Suppressor macrophage (primary cell): ENCODE measurements around the gene CDC14B.
"Not testable (repeated sequence)": the region's sequence is repeated elsewhere in the genome, so short reads cannot be mapped to it uniquely, and the experiment has no call there.

Experiments
- DNase-seq, 4 experiments: peaks; one replicate each; pipeline ENCODE4 v3.0.0-alpha.2; 2020 to 2022

Gene CDC14B

GRCh38 chr9:96532173-96532572 is 87.5 kb downstream of the CDC14B start:
- DNase-seq = no peak

GRCh38 chr9:96524764-96525163 is 94.9 kb downstream of the CDC14B start:
- DNase-seq = no peak

DNA sequence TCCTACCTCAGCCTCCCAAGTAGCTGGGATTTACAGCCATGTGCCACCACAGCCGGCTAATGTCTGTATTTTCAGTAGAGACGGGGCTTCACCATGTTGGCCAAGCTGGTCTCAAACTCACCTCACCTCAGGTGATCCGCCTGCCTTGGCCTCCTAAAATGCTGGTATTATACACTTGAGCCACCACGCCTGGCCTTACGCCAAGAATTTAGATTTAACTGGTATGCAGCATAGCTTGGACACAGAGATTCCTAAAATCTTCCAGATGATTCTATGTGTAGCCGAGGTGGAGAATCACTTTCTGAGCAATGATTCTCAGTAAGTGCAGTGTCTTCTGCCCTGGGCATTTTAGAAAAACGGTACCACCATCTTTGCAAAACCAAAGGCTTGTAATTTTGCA is 95.6 kb downstream of the CDC14B start:
- no peak for DNase-seq

DNA sequence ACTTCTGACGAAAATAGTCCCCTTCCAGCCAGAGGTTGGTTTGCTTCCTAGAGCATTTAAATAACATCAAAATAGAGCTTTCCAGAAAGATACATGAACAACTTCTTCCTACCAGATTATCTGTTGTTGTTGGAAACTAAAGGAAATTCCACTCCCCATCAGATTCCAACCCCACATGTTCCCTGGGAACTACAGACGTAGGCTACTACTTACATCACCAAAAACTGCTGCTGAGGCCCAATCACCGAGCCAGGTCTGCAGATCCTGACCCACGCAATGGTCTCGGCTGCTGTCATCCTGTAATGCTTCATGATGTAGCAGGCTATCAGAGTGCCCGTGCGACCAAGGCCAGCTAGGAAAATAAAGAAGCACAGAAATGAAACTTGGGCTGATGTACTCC is 96.3 kb downstream of the CDC14B start:
- DNase-seq = no peak

- peak; percentile 9 to 50 (median 24) for DNase-seq
Observed at GRCh38 chr9:96522366-96522765, 97.3 kb downstream of the CDC14B start.

GRCh38 chr9:96519787-96520186 is 99.9 kb downstream of the CDC14B start:
- DNase-seq = no peak

DNA sequence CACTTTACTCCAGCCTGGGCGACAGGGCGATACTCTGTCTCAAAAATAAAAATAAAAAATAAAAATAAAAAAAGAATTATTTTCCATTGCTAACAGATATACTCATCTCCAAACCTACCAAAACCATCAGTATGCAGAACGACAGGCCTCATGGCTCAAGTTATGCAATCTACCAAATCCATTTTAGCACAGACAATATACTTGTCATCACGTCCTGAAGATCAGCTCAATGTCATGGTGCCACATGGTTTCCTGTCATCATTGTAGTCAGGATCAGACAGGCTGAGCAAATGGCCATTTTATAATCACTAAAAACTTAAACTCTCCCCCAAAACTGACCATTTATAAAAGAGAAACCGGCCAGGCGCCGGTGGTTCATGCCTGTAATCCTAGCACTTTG is 100.5 kb downstream of the CDC14B start:
- DNase-seq = no peak

- DNase-seq = no peak
Observed at GRCh38 chr9:96515621-96516470, 103.8 kb downstream of the CDC14B start.

DNA sequence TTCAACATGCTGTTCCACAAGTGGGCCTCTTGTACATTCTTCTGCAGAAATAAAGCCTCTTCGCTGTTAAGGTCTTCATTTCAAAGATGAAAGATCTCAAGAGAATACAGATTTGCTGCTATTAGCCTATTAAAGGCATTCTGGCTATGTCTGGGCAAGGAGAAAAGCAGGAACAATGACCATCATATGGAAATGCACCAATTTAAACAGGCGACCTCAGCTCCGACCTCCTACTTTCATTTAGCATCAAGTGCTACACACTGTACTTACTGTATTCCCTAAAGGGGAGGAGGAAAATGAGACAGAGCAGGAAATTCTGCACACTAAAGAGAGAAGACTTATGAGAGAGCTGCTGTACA is 104.9 kb downstream of the CDC14B start:
- DNase-seq = no peak

DNA sequence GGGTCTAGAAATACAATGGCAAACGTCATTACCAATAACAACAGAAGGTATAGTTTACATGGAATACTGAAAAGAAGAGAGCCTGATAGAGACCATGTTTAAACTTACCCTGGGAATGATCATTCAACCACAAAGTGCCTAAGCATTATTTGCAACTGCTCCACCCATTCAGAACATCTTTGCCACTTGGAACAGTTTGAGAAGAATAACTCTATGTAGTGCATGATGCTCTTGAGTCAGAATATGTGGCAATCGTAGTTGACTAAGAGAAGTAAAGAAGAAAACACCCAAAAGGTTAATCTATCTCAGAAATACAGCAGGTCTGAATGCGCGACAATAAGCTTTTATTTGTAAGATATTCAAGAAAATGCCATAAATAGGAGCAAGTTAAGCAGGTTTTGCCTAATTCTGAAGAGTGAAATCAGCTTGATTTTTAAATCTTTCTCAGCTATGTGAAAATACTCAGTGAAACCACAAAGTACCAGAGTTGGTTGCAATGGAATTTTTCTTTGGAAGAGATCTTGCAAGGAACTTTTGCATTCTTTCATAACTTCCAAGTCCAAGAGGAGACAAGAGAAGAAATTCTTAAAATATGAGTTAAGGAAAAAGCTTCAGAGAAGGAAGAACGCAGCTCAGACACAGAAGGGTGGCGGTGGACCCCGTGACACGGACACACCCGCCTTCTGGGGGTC is 105.4 kb downstream of the CDC14B start:
- DNase-seq = no peak

DNA sequence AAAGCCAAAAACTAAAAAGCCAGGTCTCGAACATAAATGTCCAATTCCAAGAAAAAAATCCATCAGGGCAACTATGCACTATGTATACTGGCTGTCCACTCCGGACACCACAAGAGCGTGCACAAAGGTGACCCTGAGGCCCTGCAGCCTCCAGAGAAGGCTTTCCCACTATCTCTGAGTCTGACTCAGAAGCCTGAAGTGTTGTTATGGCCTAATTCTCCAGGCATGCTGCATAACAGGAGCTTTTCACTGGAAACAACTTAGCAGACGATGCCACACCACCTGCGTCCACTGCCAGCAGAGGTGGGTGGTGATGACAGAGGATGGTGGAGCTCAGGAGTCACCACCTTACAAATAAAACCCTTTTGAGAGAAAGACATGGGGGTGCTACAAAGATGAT is 106.0 kb downstream of the CDC14B start:
- no peak for DNase-seq

- DNase-seq = no peak
Observed at GRCh38 chr9:96512240-96512639, 107.4 kb downstream of the CDC14B start.

DNA sequence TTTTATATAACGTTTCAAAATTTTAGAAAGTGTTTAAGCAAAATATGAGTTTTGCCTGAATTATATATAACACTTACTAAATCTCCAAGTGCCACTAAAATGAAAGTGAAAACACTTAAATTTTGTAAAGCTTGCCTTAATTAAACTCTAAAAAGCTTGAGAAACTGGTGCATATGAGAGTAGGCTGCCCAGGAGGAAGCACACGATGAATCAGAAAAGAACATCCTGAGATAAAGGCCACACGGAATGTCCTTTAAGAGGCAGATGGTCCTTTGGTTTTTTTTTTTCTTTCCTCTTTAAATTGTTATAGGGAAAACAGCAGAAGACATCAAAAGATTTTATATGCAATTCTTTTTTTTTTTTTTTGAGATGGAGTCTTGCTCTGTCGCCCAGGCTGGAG is 109.4 kb downstream of the CDC14B start:
- DNase-seq = no peak

DNA sequence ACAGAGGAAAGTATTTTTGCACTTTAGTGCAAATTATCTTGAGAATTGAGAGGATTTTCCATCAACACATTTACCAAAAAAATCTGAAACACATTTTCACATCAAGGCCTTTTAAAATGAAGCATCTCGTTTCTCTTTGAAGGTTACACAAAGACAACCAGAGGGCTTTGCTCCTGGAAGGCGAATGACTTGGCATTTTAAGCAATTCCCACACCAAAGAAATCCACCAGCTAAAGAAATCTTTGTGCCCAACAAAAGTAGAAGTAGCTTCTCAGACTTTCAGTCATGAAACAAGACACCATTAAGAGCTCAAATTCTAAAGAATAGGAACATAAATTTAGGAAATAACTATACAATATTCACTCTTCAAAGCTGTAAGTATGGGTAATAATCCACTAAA is 109.8 kb downstream of the CDC14B start:
- DNase-seq = no peak

GRCh38 chr9:96509026-96509425 is 110.6 kb downstream of the CDC14B start:
- no peak for DNase-seq

DNA sequence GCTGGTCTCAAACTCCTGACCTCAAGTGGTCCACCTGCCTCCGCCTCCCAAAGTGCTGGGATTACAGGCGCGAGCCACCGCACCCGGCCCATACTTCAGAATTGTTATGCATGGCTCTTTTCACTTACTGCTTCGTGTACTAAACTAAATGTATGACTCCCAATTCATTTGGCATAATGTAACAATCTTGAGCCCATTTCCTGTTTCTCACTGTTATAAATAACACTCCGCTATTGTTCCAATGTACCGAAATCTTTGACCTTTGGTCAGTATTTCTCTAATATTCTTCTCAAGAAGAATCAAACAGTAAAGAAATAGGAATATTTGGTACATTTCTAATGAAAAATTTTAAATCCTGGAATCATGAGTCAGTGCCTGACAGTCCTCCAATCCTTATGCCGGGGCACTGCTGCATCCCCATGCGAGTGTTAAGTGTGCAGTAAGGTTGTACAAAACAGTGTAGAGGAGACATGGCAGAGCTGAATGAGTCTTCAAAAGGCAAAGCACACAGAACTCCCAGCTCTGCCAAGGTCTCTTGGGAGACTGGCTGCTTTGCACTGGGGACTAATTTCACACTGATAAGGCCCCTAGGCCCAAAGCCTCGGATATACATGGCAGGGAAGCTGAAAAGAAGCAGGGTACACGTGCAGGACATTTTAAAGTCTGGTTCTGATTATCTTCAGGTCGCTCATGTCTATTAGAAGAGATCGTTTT is 111.3 kb downstream of the CDC14B start:
- DNase-seq = no peak

DNA sequence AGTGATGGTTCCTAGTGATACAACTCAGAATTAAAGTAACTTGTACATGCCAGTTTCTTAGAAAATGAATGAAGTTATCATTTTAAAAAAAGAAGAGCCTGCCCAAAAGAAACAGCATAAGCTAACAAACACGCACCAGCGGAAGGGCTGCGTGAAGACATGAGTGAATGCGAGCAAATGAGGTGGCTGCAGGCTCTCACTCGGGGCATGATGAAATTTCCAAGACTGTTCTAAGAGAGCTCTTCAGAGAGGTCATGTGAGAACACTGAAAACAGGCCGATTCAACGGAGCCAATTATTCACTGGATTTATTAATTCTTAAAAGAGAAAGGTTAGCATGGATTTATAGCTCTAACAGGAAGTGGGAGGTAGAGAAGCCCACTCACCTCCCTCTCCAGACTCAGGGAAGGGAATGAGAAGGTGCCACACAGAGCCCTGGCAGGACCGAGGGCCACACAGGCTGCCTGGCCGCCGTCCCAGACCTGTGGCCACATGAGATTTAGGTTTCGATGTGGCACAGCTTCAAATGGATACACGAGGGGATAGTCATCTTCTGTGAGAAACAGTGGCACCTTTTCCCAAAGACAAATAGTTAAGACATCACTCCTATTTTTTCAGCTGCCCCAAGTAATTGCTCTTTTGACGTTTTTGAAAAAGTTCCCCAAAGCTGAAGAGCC is 114.2 kb downstream of the CDC14B start:
- no peak for DNase-seq

DNA sequence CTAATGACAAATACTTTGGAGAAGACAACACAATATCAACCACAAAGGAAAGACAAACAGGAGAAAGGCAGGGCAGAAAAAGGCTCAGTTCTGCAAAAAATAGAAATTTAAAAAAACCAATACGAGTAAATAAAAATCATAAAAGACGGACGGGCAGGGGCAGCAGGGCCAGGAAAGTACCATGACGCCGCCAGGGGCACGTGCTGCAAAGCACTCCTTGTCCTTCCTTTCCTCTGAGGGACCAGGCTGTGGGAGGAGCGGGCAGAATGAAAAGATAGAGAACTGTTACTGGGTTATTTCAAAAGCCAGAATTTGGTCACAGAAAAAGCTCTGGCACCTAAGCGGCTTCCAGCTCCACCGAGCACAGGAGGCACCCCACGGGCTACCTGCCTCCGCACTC is 115.7 kb downstream of the CDC14B start:
- DNase-seq = no peak

- DNase-seq = not testable (repeated sequence)
Observed at GRCh38 chr9:96503374-96503748, 116.3 kb downstream of the CDC14B start.

DNA sequence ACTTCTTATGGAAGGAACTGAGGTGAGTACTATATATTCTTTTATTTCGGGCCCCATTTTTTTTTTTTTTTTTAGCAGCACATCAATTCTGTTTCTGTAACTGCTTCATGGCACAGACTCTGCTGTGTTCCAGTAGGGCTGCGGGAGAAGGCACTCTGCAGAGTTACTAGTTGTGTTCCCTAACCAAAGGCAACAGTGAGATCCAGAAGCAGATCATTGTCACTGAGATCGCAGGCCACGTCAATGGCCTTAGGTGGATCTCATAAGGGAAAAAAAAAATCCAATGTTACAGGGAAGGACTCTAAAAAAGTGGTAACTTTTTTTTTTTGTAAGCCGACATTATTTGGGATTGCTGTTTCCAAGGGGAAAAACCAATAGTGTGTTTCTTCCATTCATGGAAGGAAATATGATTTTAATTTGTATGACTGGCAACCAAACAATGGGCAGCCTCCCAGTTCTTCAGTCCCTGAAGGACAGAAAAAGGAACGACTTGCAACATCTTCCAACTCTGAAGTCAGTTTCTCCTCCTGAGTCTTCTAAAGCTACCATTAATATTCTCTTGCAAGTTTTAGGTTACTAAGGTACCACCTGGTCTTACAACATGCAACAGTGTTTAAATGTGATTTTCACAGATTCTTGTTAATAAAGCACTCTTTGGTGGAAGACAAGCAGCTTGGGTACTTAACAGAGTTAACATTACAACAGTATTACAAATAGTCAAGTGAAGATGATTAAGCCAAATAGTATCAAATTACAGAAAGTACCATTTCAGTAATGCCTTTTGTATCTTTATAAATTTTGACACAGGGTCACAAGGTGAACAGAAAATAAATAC is 116.9 kb downstream of the CDC14B start:
- no peak for DNase-seq

DNA sequence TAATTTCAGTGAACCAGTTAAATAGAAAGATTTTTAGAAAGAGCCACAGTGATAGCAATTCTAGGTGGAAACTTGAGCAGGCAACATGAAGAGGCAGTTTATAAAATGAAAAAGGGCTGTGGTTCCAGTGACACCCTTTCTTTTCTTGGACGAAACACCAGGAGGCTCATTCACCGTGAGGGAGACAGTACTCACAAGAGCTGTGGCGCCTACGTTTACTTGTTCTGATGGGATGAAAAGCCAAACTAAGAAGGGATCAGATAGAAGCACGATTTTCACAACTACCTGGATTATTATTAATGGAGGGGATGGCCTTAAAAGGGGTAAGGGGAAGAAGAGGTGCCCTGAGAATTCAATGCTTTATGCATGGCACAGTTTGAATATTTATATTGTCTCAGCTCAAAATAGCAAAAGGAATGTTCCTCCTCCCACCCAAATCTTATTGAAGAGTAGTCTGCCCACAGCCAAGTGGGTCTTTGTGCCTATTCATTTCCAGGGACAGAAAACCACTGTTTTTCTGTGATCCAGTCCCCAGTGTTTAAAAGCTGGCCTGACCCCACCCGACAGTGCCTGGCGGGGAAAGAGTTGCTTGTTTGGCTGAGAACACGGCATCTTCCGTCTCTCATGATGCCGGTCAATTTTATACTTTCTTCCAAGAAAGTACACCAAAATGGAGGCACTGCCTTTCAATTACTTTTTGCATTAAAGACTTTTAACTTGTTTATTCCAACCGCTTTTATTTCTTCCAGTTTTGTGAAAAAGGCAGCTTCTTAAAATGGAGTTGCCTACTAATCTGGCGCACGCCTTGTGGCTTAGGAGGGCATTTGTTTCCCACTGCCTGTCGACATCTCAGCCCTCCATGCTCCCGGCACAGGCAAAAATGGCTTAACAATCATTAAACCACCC is 117.8 kb downstream of the CDC14B start:
- DNase-seq = no peak
